AG04450 (cell line): ENCODE results near the gene GABBR2. TPM values are rescaled to one million over a fixed set of nuclear protein-coding genes. Genes with fewer than 3 reads are reported as not detected.

Experiments used
- CTCF ChIA-PET: fragments of 300-600, 350-600 bp; formaldehyde crosslinking; extraction: SDS; loops from one replicate; lab custom pipeline; 2022; ENCODE audit warnings: antibody characterized with exemption, inconsistent platforms; lab: Charles Lee
- POLR2A ChIA-PET: fragments of 350-600 bp; formaldehyde crosslinking; extraction: SDS; loops from one replicate; lab custom pipeline; 2021; ENCODE audit warnings: antibody characterized with exemption, inconsistent platforms; lab: Yijun Ruan, JAX
- DNase-seq: peaks from one replicate; pipeline ENCODE4 v3.0.0-alpha.2; 2011; ENCODE audit warnings: low read depth, low spot score
- H3K27ac ChIP-seq: one replicate; pipeline ENCODE4 v1.5.1; 2012; ENCODE audit warnings: low read depth, low read length, control low read depth
- H3K27me3 ChIP-seq: one replicate; pipeline ENCODE4 v1.6.0; 2012; ENCODE audit warnings: low read length; ENCODE audit not compliant: control insufficient read depth, insufficient read depth
- H3K4me3 ChIP-seq: 2 replicates; pipeline ENCODE4 v1.5.1; 2011; ENCODE audit warnings: mild to moderate bottlenecking, low read depth, low read length, control low read depth
- H3K9me3 ChIP-seq: 2 replicates; pipeline ENCODE4 v1.5.1; 2012; ENCODE audit warnings: low read length; ENCODE audit not compliant: control insufficient read depth, insufficient read depth
- CTCF ChIP-seq: IDR thresholded peaks from 2 replicates; pipeline ENCODE4 v1.5.1; 2011; ENCODE audit warnings: low read depth, low read length, control low read depth, inconsistent platforms
- polyA plus RNA-seq: library from polyadenylated mRNA; depleted of rRNA; stranded (reverse); fragments of >200 nt; gene quantifications from 2 replicates; pipeline ENCODE4 v1.2.3, GENCODE V29; 2011

Gene GABBR2
- polyA plus RNA-seq, 1 experiment, result 2.4 TPM

- ChIA-PET POLR2A (no interaction called here), CTCF (interaction anchor here (0.9 to 1.2 kb wide), 2 partner anchors 13 to 447 kb away, joined by 3 to 6 read pairs; no protein-coding TSS in a partner anchor)
- Histone ChIP-seq H3K27ac (no peak overlapping the region), H3K4me3 (no peak overlapping the region), H3K9me3 (no peaks in the 10 kb centered on the region), H3K27me3 (no peaks in the 10 kb centered on the region)
- no peak for TF ChIP-seq CTCF
- no peak for DNase-seq
Observed at GRCh38 chr9:98328770-98329169, 380.0 kb downstream of the GABBR2 start.

DNA sequence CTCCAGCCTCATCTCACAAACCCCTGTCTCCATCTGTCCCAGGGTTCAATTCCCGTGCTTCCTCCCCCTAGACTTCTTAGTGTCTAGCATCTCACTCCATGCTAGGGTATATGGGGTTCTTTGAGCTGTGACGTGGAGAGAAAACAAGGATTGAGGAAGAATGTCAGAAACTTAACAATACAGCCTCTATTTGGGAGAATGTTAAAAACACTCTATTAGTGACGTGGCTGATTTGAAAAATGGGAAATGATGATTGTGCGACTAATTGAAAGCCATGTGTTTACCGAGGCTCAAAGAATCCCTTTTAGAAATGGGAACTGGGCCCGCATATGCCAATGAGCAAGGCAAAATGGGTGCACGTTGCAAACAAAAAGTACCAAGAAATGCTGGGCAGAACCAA, 380.6 kb downstream of the GABBR2 start:
- H3K9me3 ChIP-seq, result no peaks in the 10 kb centered on the region
- no peaks in the 10 kb centered on the region for H3K27me3 ChIP-seq
- ChIA-PET POLR2A (no interaction called here), CTCF (no interaction called here)
- H3K4me3 ChIP-seq, result no peak overlapping the region
- no peak for TF ChIP-seq CTCF
- no peak overlapping the region for H3K27ac ChIP-seq
- no peak for DNase-seq

GRCh38 chr9:98327249-98327561, 381.5 kb downstream of the GABBR2 start:
- peaks cover 2% of the 10 kb centered on the region for H3K27me3 ChIP-seq
- no peak overlapping the region for H3K27ac ChIP-seq
- CTCF ChIA-PET, result no interaction called here
- no peak for DNase-seq
- TF ChIP-seq CTCF, result no peak
- POLR2A ChIA-PET, result no interaction called here
- H3K4me3 ChIP-seq, result no peak overlapping the region
- no peaks in the 10 kb centered on the region for H3K9me3 ChIP-seq

DNA sequence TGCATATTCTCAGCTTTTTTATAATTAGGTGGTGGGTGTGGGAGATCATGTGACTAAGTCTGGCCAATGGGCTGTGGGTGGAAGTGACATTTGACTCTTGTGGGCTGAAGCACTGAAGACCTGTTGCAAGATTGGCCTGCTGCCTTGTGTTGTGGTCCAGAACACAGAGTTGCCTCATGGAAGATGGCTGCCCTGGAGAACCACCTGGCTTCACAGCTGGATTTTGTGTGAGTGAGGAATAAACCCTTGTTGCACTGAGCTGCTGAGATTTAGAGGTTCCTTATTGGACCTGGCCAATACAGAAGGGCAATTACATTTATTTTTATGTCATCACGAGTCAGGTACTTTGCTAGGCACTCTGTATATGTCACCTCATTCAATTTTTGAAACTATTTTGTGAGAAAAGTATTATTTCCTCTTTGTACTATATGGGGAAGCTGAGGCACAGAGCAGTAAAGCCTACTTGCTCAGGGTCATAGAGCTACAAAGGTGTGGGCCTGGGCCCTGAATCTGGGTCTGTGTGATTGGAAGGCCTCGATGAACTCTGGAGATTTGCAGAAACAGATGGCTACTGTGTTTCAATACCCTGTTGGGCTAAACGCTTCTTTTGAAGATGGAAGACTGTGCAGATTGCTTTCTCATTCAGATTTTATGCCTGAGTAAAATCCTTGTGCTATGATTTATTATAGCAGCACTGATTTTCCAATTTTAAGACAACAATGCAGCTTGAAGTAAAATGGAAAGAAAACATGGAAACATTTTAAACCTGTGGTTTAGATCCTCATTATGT, 382.1 kb downstream of the GABBR2 start:
- H3K4me3 ChIP-seq, result no peak overlapping the region
- no peak overlapping the region for H3K27ac ChIP-seq
- H3K9me3 ChIP-seq, result no peaks in the 10 kb centered on the region
- TF ChIP-seq CTCF, result no peak
- POLR2A ChIA-PET, result no interaction called here
- DNase-seq, result peak; percentile 48
- peaks cover 2% of the 10 kb centered on the region for H3K27me3 ChIP-seq
- CTCF ChIA-PET, result no interaction called here

DNA sequence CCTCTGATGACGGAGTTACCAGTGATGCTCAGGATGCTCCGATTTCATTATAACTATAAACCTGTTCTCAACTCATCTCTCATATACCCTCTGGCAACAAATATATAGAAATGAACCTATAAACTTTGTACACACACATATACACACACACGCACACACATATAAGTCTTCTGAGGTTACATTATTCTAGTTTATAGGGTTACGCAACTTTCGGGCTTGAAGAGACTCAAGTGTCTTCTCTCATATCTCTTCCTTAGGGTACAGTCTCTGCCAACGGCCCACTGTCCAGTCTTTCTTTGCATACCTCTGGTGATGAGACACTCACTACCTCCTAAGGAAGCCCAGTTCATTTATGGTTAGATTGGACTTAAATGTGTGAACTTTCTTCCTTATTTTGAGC, 383.9 kb downstream of the GABBR2 start:
- Histone ChIP-seq H3K4me3 (no peak overlapping the region), H3K9me3 (no peaks in the 10 kb centered on the region; the same call in 1 of the 2 replicates), H3K27me3 (peaks cover 2% of the 10 kb centered on the region), H3K27ac (peak overlapping the region; percentile 31)
- ChIA-PET POLR2A (no interaction called here), CTCF (no interaction called here)
- no peak for TF ChIP-seq CTCF
- no peak for DNase-seq
